Measurements from ENCODE around the gene DHX16.

DHX16 gene

GRCh38 chr6:30617565-30618269 is 55.1 kb downstream of the DHX16 start, which contains the start of gene MRPS18B:
MRPS18B (plus strand) TSS chr6:30617840; CDS start chr6:30617866, 26 bp downstream.
- DNase-seq (ENCODE audit: low spot score) = peak; percentile 99
- Histone ChIP-seq H3K27ac (peak within 1 kb of the TSS; percentile 92 to 96), H3K4me3 (peak within 1 kb of the TSS; percentile 79)
- TF ChIP-seq CTCF (IDR thresholded peaks at IDR 0.05) = no peak

- Histone ChIP-seq H3K4me3 (peak within 1 kb of the TSS; percentile 79), H3K27ac (peak within 1 kb of the TSS; percentile 92 to 96)
- peak; percentile 100 for DNase-seq (ENCODE audit: low spot score)
- no peak for TF ChIP-seq CTCF (IDR thresholded peaks at IDR 0.05)
These were observed 55.8 kb downstream of the DHX16 start, which contains the start of gene PPP1R10 for GRCh38 chr6:30616811-30617564. PPP1R10 (minus strand) TSS chr6:30617243; CDS start chr6:30609944, 7,299 bp downstream.

- TF ChIP-seq CTCF (IDR thresholded peaks at IDR 0.05) = no peak
- no peak for DNase-seq (ENCODE audit: low spot score)
- peak overlapping the region; percentile 92 to 96 for H3K27ac ChIP-seq
- peak overlapping the region; percentile 79 for H3K4me3 ChIP-seq
These were observed 56.6 kb downstream of the DHX16 start for GRCh38 chr6:30615958-30616810.

- TF ChIP-seq CTCF (IDR thresholded peaks at IDR 0.05) = no peak
- DNase-seq (ENCODE audit: low spot score) = no peak
- Histone ChIP-seq H3K4me3 (peak overlapping the region; percentile 79), H3K27ac (peak overlapping the region; percentile 92 to 96)
These were observed 57.4 kb downstream of the DHX16 start for GRCh38 chr6:30615219-30615957.

- peak; percentile 90 for DNase-seq (ENCODE audit: low spot score)
- Histone ChIP-seq H3K4me3 (peak overlapping the region; percentile 79), H3K27ac (peak overlapping the region; percentile 88 to 96)
- no peak for TF ChIP-seq CTCF (IDR thresholded peaks at IDR 0.05)
These were observed 58.0 kb downstream of the DHX16 start for GRCh38 chr6:30614843-30615218.

Data from coronary artery (tissue), 2 donors.